Measurements from ENCODE around the gene TTYH2.

DNA sequence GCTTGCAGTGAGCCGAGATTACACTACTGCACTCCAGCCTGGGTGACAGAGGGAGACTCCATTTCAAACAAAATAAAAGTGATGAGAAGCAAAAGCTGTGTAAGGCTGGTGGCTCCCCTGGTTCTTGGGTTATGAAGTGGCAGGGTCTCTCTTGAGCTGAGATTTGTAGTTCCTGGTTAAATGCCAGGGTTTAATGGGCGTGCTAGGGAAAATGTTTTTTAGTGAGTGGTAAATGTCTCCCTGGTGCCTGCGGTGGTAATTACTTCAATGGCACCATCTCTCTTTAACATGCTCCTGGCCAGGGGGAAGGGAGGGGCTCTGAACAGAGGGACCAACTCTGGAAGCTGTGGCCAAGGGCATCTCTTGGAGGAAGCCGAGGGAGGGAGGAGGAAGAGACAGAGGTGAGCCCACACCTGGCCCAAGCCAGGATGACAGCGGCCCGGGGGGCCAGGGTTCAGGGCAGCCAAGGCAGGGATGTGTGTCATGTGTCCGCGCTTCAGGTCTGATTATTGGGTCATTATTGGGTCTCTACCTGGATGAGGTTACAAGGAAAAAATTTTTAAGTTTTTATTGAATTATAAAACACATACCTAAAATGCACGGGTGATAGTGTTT, 27.7 kb upstream of the TTYH2 start:
- TF ChIP-seq, protein P1, sequence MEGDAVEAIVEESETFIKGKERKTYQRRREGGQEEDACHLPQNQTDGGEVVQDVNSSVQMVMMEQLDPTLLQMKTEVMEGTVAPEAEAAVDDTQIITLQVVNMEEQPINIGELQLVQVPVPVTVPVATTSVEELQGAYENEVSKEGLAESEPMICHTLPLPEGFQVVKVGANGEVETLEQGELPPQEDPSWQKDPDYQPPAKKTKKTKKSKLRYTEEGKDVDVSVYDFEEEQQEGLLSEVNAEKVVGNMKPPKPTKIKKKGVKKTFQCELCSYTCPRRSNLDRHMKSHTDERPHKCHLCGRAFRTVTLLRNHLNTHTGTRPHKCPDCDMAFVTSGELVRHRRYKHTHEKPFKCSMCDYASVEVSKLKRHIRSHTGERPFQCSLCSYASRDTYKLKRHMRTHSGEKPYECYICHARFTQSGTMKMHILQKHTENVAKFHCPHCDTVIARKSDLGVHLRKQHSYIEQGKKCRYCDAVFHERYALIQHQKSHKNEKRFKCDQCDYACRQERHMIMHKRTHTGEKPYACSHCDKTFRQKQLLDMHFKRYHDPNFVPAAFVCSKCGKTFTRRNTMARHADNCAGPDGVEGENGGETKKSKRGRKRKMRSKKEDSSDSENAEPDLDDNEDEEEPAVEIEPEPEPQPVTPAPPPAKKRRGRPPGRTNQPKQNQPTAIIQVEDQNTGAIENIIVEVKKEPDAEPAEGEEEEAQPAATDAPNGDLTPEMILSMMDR (IDR thresholded peaks at IDR 0.05) = no peak
- no peak for TF ChIP-seq POLR2A (IDR thresholded peaks at IDR 0.05)

All from right lobe of liver (tissue), 4 donors.